Liver (tissue), 9 donors: ENCODE results near the gene AMY2B. TPM values are rescaled to one million over a fixed set of nuclear protein-coding genes. Genes with fewer than 3 reads are reported as not detected.
A peak's percentile ranks its signal among the peaks of the same experiment; 100 is the strongest.

Experiments
- DNase-seq: peaks from one replicate; pipeline ENCODE4 v3.0.0-alpha.2; 2017; ENCODE audit warnings: low spot score
- H3K27ac ChIP-seq, 2 donors: one replicate each; pipeline ENCODE4 v1.7.0; 2013; ENCODE audit warnings: inconsistent platforms in 2 of 2, low read length in 2 of 2, control low read depth in 1 of 2, low read depth in 1 of 2, mild to moderate bottlenecking in 1 of 2
- H3K27me3 ChIP-seq, 4 donors: one replicate each; pipeline versions ENCODE4 v1.6.1 to v1.7.0; 2013; ENCODE audit warnings: low read length in 3 of 4, inconsistent platforms in 1 of 4, mild to moderate bottlenecking in 1 of 4, moderate library complexity in 1 of 4; ENCODE audit not compliant: control insufficient read depth in 4 of 4, insufficient read depth in 4 of 4
- H3K36me3 ChIP-seq, 4 donors: one replicate each; pipeline versions ENCODE4 v1.6.1 to v1.7.0; 2013; ENCODE audit warnings: low read length in 3 of 4, mild to moderate bottlenecking in 3 of 4, low read depth in 1 of 4, moderate library complexity in 1 of 4; ENCODE audit not compliant: control insufficient read depth in 4 of 4, insufficient read depth in 3 of 4
- H3K4me1 ChIP-seq, 4 donors: one replicate each; pipeline versions ENCODE4 v1.6.1 to v1.7.0; 2013; ENCODE audit warnings: low read length in 3 of 4, mild to moderate bottlenecking in 3 of 4, moderate library complexity in 1 of 4; ENCODE audit not compliant: control insufficient read depth in 4 of 4, insufficient read depth in 4 of 4
- H3K4me3 ChIP-seq, 3 donors: one replicate each; pipeline versions ENCODE4 v1.6.1 to v1.7.0; 2013; ENCODE audit warnings: low read length in 3 of 3, control low read depth in 1 of 3, low read depth in 1 of 3, mild to moderate bottlenecking in 1 of 3
- H3K9ac ChIP-seq, 2 donors: one replicate each; pipeline ENCODE4 v1.7.0; 2013; ENCODE audit warnings: low read length in 2 of 2, mild to moderate bottlenecking in 2 of 2, moderate library complexity in 2 of 2, control low read depth in 1 of 2, low read depth in 1 of 2
- H3K9me3 ChIP-seq, 4 donors: one replicate each; pipeline versions ENCODE4 v1.6.1 to v1.7.0; 2013; ENCODE audit warnings: low read length in 3 of 4; ENCODE audit not compliant: control insufficient read depth in 4 of 4
- CTCF ChIP-seq: fragments of 150-350 bp; IDR thresholded peaks from 2 replicates; pipeline ENCODE4 v1.5.1; 2017; ENCODE audit warnings: improper control_type of control experiment, low read depth, low read length; ENCODE audit not compliant: missing input control
- EGR1 ChIP-seq, 2 donors: IDR thresholded peaks; 2 replicates each; pipeline ENCODE4 v1.6.1; 2016 to 2018; ENCODE audit warnings: antibody characterized with exemption in 2 of 2, low read depth in 2 of 2
- GABPA ChIP-seq, 2 donors: IDR thresholded peaks in 1 of 2; conservative IDR thresholded peaks in 1 of 2; 2 replicates each; pipeline ENCODE4 v1.6.1; 2016; ENCODE audit warnings: antibody characterized with exemption in 2 of 2, mild to moderate bottlenecking in 1 of 2, moderate library complexity in 1 of 2
- HNF4G ChIP-seq: IDR thresholded peaks from 2 replicates; pipeline ENCODE4 v1.6.1; 2016; ENCODE audit warnings: antibody characterized with exemption
- JUND ChIP-seq, 2 donors: IDR thresholded peaks; 2 replicates each; pipeline ENCODE4 v1.6.1; 2016; ENCODE audit warnings: antibody characterized with exemption in 2 of 2
- MAX ChIP-seq: IDR thresholded peaks from 2 replicates; pipeline ENCODE4 v1.6.1; 2016; ENCODE audit warnings: antibody characterized with exemption
- NR2F2 ChIP-seq: IDR thresholded peaks from 2 replicates; pipeline ENCODE4 v1.6.1; 2016; ENCODE audit warnings: antibody characterized with exemption
- RAD21 ChIP-seq, 2 donors: IDR thresholded peaks; 2 replicates each; pipeline ENCODE4 v1.6.1; 2016; ENCODE audit warnings: antibody characterized with exemption in 2 of 2, mild to moderate bottlenecking in 2 of 2
- SP1 ChIP-seq: IDR thresholded peaks from 2 replicates; pipeline ENCODE4 v1.6.1; 2018; ENCODE audit warnings: antibody characterized with exemption, mild to moderate bottlenecking
- TAF1 ChIP-seq: conservative IDR thresholded peaks from 2 replicates; pipeline ENCODE4 v1.6.1; 2016; ENCODE audit warnings: antibody characterized with exemption, mild to moderate bottlenecking
- YY1 ChIP-seq: IDR thresholded peaks from 2 replicates; pipeline ENCODE4 v1.6.1; 2016; ENCODE audit warnings: antibody characterized with exemption, mild to moderate bottlenecking
- ZBTB33 ChIP-seq: IDR thresholded peaks from 2 replicates; pipeline ENCODE4 v1.6.1; 2016; ENCODE audit warnings: antibody characterized with exemption
- WGBS: extraction: QIAGEN DNeasy Blood & Tissue Kit; methylation state at CpG from one replicate; pipeline ENCODE4 v1.1.7; 2013; 5-methylcytosine and 5-hydroxymethylcytosine counted together
- polyA plus RNA-seq, 2 donors: library from polyadenylated mRNA; stranded (reverse) in 1 of 2; unstranded in 1 of 2; fragments of 200-250 nt in 1 of 2; fragments of >200 nt in 1 of 2; fragmentation: Nextera tagmentation in 1 of 2; extraction: Ambion mirVana in 1 of 2; gene quantifications; one replicate each; pipeline versions ENCODE4 v1.2.1 to v1.2.3, GENCODE V29; 2013 to 2015
- total RNA-seq, 2 donors: library from RNA; depleted of rRNA; stranded (reverse); fragments of >200 nt; gene quantifications; one replicate each; pipeline ENCODE4 v1.2.3, GENCODE V29; 2014
- TF ChIP-seq, protein P1 (sequence below): IDR thresholded peaks from 2 replicates; pipeline ENCODE4 v1.6.1; 2016; ENCODE audit warnings: antibody characterized with exemption, mild to moderate bottlenecking
- donor health status: healthy.
- donor health status: healthy.
- donor health status: healthy.
- donor health status: healthy.
- donor health status: healthy.

Gene AMY2B
- total and polyA plus RNA-seq, 4 donors: 2.1 to 16.7 (median 8.9) TPM

DNA sequence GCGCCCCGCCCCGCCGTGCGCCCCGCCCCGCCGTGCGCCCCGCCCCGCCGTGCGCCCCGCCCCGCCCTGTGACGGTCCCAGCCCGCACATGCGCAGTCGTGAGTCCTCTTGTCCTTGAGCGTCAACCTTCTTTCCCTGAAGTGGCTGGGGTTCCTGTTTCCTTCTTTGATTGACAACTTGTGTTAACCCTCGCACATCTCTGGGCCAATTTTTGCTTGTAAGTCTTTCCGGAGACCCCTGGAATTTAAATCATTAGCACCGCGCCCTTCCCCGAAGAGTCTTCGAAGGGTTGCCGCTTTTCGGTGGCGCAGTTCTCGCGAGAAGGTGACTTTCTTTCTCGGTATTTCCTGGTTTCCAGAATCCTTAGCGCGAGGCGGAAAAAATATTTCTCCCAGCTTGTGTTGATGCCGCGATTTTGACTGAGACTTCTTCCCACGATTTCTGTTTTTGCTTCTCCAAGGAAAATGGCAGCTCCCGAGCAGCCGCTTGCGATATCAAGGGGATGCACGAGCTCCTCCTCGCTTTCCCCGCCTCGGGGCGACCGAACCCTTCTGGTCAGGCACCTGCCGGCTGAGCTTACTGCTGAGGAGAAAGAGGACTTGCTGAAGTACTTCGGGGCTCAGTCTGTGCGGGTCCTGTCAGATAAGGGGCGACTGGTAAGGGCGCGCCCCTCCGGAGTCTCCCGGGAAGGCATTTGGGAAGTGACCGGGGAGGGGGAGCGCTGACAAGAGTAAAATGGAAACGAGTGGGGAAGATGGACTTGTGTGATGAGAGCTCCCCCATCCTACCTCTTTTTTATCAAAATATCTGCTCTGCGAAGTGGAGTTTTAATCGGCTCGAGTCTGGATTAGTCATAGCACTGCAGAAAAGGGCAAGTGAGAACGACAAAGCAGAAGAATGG, 45.5 kb upstream of the AMY2B start, which contains the start of gene RNPC3:
Gene RNPC3, plus strand, starts transcription at position 93 of the 901 bp plus-strand sequence. Its CDS starts 372 bp downstream, at position 465.
- TF ChIP-seq HNF4G (no peak), GABPA (IDR thresholded peaks at IDR 0.05 in 1 of 2, conservative IDR thresholded peaks at IDR 0.05 in 1 of 2) (peak in 1 of 2 donors; percentile 52), EGR1 (IDR thresholded peaks at IDR 0.05; ENCODE audit: low read depth in 2 of 2) (no peak), MAX (peak; percentile 48), JUND (IDR thresholded peaks at IDR 0.05) (no peak), TAF1 (no peak), YY1 (peak; percentile 88), SP1 (peak; percentile 15), ZBTB33 (peak; percentile 99), RAD21 (IDR thresholded peaks at IDR 0.05) (peak in 1 of 2 donors; percentile 39), NR2F2 (no peak), CTCF (no peak)
- TF ChIP-seq, protein P1, sequence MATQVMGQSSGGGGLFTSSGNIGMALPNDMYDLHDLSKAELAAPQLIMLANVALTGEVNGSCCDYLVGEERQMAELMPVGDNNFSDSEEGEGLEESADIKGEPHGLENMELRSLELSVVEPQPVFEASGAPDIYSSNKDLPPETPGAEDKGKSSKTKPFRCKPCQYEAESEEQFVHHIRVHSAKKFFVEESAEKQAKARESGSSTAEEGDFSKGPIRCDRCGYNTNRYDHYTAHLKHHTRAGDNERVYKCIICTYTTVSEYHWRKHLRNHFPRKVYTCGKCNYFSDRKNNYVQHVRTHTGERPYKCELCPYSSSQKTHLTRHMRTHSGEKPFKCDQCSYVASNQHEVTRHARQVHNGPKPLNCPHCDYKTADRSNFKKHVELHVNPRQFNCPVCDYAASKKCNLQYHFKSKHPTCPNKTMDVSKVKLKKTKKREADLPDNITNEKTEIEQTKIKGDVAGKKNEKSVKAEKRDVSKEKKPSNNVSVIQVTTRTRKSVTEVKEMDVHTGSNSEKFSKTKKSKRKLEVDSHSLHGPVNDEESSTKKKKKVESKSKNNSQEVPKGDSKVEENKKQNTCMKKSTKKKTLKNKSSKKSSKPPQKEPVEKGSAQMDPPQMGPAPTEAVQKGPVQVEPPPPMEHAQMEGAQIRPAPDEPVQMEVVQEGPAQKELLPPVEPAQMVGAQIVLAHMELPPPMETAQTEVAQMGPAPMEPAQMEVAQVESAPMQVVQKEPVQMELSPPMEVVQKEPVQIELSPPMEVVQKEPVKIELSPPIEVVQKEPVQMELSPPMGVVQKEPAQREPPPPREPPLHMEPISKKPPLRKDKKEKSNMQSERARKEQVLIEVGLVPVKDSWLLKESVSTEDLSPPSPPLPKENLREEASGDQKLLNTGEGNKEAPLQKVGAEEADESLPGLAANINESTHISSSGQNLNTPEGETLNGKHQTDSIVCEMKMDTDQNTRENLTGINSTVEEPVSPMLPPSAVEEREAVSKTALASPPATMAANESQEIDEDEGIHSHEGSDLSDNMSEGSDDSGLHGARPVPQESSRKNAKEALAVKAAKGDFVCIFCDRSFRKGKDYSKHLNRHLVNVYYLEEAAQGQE: peak; percentile 67
- WGBS: under 1% methylated on average over 60 of the region's 62 CpGs
- peak within 1 kb of the TSS; percentile 71 to 98 (median 82) for H3K4me3 ChIP-seq
- H3K9me3 ChIP-seq: no peaks in the 10 kb centered on the region
- H3K36me3 ChIP-seq: peaks cover 0 to 4% (median 2%) of the 10 kb centered on the region in 4 donors
- H3K4me1 ChIP-seq: peaks cover 5 to 19% (median 11%) of the 10 kb centered on the region in 4 donors
- H3K27ac ChIP-seq: peak within 1 kb of the TSS; percentile 96
- peak within 1 kb of the TSS; percentile 70 to 97 for H3K9ac ChIP-seq
- peak; percentile 84 for DNase-seq
- H3K27me3 ChIP-seq: no peaks in the 10 kb centered on the region
